SKM-1 (cell line): ENCODE results near the gene PDE4B.
"Not testable (repeated sequence)": the region's sequence is repeated elsewhere in the genome, so short reads cannot be mapped to it uniquely, and the experiment has no call there.

Experiments used
- DNase-seq: peaks from one replicate; lab custom pipeline; 2025; ENCODE audit not compliant: unreplicated experiment; lab: John Stamatoyannopoulos, UW

Gene PDE4B

DNA sequence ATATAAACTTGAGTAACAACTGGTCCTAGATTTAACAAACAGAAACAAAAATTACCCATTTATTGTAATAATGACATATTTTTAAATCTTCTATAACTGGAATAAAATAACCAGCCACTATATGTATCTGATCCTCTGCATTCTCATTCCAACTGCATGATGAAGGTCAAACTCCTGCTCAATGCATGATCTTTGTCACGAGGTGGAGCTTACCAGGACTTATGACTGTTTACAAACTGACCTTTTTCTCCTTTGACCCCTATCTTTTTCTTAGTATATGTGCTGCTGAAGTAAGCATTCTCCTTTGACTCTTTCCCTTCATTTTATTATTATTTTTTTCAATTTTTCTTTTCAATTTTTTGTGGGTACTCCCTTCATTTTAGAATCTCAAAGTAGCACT, 252.2 kb downstream of the PDE4B start:
- DNase-seq = no peak

- no peak for DNase-seq
Observed at GRCh38 chr1:66046415-66046814, 253.7 kb downstream of the PDE4B start.

GRCh38 chr1:66048011-66048410, 255.3 kb downstream of the PDE4B start:
- no peak for DNase-seq

- no peak for DNase-seq
Observed at GRCh38 chr1:66050123-66050522, 257.4 kb downstream of the PDE4B start.

DNA sequence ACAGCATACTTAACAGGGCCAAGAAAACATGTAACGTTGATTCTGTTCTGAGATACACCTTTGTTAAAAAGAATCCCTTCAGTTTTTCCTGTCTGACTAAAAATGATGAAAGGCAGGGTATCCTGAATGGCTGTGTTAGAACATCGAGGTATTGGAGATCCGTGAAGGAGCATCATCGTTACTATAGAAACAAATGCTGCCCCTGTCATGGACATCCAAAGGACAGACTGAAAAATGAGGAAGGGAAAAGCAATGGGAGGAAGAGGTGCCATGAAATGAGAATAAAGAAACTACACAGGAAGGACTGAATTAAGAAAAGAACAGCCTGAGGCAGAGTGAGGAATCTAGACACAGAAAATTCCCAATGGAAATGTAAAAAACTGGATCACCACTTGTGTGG, 257.9 kb downstream of the PDE4B start:
- no peak for DNase-seq

DNA sequence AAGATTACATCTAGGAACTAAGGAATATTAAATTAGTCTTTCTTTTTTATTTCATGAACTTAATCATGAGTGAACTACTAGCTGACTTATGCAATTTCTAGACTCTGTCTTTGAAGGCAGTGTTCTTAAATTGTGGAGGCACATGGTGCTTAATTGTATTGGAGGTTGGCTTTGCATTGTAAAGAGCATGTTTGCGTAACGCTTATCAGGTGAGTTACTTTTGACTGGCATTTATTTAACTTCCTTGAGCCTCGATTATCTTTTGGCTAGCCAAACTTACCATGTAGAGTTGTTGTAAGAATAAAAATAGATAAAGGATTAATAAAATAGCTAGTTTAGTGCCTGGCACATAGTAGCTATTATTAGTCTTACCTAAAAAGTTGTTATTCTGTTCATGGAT, 262.4 kb downstream of the PDE4B start:
- no peak for DNase-seq

DNA sequence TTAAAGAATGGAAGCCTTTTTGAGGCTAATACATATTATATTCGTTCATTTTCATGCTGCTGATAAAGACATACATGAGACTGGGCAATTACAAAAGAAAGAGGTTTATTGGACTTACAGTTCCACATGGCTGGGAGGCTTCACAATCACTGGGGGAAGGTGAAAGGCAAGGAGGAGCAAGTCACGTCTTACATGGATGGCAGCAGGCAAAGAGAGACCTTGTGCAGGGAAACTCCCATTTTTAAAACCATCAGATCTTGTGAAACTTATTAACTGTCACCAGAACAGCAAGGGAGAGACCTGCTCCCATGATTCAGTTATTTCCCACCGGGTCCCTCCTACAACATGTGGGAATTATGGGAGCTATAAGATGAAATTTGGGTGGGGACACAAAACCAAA, 264.8 kb downstream of the PDE4B start:
- DNase-seq = not testable (repeated sequence)

- DNase-seq = no peak
Observed at GRCh38 chr1:66058558-66058957, 265.9 kb downstream of the PDE4B start.

DNA sequence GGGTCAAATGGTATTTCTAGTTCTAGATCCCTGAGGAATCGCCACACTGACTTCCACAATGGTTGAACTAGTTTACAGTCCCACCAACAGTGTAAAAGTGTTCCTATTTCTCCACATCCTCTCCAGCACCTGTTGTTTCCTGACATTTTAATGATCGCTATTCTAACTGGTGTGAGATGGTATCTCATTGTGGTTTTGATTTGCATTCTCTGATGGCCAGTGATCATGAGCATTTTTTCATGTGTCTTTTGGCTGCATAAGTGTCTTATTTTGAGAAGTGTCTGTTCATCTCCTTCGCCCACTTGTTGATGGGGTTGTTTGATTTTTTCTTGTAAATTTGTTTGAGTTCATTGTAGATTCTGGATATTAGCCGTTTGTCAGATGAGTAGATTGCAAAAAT, 274.5 kb downstream of the PDE4B start:
- not testable (repeated sequence) for DNase-seq

DNA sequence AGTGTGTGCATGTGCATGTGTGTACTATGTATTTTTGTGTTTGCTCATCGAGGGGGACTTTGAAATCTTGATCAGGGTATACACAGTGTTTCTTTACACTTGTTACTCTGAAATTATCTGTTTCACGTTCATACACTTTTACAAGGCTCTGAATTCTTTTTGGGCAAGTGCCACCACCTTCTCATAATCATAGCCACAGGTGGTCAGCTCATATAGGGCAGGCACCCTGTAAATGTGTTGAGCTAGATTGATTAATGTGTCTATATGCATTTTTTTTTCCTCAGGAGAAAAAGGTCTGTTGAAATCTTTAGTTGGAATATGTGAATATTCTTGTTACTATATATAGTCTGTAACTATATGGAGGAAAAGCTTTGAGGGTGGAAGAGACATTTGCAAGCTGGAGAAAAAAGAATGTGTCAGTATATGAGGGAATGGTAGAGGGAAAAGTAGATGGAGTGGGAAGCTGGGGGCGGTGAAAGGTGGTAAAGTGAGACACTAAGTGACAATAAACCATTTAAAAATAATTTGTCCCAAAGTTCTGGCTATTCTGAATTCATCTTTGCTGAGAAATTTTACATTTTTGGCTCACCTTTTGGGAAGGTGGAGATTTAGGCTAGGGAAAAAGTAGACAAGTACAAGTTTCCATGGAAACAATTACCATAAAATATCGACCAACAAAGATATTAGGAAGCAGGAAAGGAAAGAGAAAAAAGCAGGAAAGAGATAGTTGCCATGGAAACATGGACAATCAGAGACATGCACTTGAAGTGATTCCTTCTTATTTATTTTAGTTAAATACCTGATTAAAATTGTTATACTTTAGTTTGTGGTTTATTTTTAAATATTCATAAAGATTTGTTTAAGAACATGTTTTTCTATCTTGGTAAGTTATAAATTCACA, 277.5 kb downstream of the PDE4B start:
- DNase-seq = no peak

- DNase-seq = no peak
Observed at GRCh38 chr1:66073388-66073787, 280.7 kb downstream of the PDE4B start.

DNA sequence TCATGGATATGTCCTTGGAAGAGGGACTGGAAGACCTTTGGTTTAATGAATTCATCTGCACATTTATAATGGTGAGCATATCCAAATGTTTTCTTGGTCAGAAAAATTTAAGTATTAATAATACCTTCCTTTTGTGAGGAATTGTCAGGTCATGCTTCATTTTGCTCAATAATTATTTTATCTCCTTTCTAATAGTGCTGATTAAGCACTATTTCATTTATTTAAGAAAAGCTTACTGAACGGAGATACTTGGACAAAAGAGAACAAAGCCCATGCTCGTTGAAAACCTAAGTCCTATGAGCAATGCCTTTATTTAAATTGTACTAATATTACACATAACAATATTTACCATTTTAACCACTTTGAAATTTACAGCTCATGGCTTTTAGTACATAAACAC, 281.5 kb downstream of the PDE4B start:
- DNase-seq = no peak

- DNase-seq = no peak
Observed at GRCh38 chr1:66078412-66078811, 285.7 kb downstream of the PDE4B start.

DNA sequence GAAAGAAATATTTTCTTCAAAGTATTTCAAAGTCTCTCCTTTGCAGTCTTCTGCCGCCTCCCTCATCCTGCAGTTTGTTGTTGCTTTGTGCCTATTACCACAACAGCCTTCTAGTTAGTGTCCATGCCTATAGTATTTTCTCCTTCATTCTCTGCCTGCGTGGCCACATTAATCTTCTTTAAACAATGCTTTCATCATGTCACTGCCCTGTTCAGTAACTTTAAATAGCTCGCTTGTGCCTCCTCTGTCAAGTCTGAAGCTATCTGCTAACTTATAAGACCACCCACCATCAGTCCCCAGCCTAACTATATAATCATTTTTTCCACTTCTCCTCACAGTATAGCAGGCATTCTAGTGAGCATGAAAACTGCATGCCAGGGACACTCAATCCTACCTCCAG, 290.3 kb downstream of the PDE4B start:
- no peak for DNase-seq

DNA sequence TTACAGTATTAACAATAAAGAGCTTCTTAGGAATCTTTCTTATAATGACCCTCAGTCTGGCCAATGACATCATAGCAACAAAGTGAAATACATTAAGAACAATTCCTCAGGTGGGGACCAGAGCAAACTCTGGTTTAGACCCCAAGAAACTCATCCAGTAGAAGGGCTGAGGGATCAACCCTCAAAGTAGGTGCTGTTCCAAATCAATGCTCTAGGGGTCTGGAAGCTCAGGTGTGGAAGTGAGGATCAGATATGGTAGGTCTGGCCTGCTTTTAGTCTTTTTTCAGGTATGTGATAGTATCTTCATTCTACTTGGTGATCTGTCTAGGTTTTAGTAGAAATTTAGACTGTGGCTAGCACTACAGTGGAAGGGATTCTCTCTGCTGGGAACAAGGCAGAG, 291.7 kb downstream of the PDE4B start:
- no peak for DNase-seq

DNA sequence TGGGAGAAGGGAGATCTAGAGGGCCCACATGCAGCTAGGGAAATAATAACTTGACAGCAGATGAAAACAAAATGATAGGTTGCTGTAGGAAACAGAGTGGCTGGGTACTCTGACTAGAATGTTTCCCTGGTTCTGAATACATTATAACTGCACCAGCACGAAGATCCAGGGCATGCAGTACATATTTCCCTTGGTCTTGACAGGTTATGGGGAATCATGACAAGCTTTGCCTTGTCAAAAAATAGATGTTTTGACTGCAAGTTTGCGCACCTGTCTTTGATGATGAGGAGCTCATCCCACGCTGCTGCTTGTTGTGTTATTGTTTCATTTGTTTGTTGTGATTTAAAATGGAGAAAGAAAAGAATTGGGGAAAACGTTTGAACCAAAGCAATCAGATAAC, 292.9 kb downstream of the PDE4B start:
- DNase-seq = no peak

DNA sequence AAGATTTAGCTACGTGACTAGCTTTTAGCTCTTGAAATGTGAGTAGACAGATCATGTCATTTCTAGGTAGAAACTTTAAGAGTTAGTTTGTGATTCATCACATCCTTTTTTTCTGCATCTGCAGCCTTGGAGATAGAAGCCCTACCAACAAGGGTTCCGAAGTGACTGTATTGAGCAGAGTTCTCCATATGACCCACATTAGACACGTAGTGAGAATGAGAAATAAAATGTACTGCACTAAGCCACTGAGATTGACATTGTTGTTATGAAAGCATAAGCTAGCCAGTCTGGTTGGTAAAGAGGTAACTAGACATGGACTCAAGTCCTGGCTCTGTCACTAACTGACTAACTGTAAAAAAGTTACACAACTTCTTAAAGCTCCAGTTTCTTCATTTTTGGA, 296.1 kb downstream of the PDE4B start:
- DNase-seq = no peak

DNA sequence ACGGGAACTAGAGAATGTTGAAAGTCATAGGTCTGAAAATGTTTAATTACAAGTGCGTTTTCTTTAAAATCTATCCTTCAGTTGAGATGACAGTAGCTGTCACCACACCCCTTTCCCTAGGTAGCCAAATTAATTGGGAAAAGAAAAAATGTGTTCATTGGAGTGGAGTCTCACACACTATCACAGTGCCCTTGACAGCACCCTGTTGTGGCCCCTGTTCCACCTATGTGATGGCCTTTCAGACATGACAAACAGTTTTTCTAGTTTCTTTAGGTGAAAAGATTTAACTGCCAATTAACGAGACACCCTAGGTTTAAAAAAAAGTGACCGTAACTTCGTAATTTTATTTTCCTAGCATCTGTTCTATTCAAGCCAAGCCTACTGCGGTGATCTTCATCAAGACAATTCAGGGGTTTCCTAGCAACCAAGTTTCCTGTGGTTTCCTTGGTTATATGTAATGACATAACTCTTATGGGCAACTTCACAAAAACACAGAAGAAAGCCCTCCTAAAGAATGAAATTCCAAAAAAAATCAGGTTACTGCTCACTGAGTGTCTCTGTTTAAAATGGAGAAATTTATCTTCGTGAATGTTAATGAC, 298.3 kb downstream of the PDE4B start:
- no peak for DNase-seq

DNA sequence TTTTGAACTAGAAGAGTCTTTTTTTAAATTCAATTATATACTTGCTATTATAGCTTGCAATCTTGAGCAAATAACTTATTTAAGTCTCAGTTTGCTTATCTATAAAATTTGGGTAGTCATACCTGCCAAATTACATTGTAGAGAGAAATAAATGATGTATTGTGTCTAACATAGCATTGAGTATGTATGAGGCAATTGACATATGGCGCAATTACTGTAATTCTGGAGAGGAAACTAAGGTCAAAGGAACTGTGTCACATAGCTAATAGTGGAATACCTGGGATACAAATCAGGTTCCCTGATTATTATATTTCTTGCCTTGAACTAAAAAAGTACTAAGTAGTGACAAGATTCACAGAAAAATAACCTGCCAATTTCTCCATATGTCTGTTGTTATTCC, 302.5 kb downstream of the PDE4B start:
- DNase-seq = no peak

DNA sequence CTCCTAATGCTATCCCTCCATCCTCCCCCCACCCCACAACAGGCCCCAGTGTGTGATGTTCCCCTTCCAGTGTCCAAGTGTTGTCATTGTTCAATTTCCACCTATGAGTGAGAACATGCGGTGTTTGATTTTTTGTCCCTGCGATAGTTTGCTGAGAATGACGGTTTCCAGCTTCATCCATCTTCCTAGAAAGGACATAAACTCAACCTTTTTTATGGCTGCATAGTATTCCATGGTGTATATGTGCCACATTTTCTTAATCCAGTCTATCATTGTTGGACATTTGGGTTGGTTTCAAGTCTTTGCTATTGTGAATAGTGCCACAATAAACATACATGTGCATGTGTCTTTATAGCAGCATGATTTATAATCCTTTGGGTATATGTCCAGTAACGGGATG, 308.3 kb downstream of the PDE4B start:
- not testable (repeated sequence) for DNase-seq

DNA sequence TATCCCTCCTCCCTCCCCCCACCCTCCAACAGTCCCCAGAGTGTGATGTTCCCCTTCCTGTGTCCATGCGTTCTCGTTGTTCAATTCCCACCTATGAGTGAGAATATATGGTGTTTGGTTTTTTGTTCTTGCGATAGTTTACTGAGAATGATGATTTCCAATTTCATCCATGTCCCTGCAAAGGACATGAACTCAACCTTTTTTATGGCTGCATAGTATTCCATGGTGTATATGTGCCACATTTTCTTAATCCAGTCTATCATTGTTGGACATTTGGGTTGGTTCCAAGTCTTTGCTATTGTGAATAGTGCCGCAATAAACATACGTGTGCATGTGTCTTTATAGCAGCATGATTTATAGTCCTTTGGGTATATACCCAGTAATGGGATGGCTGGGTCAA, 311.4 kb downstream of the PDE4B start:
- not testable (repeated sequence) for DNase-seq

- no peak for DNase-seq
Observed at GRCh38 chr1:66108624-66109023, 315.9 kb downstream of the PDE4B start.
